ENCODE measurements around the gene ATP13A1. TPM values are rescaled to one million over a fixed set of nuclear protein-coding genes. Genes with fewer than 3 reads are reported as not detected.

Gene ATP13A1
- total RNA-seq, 1 experiment from 2014 or later = 73.7 TPM

GRCh38 chr19:19654441-19654840 lies 9.0 kb downstream of the ATP13A1 start (continued):
- TF ChIP-seq TCF7L2 (IDR thresholded peaks at IDR 0.05; ENCODE audit: borderline replicate concordance, extremely low read depth, insufficient read depth, insufficient read length) = no peak
- TF ChIP-seq JUND (IDR thresholded peaks at IDR 0.05) = no peak
- TF ChIP-seq SP1 (IDR thresholded peaks at IDR 0.05; ENCODE audit: low read depth) = no peak
- no peak for TF ChIP-seq FOSL1 (IDR thresholded peaks at IDR 0.05; ENCODE audit: low read depth)
- no peak for TF ChIP-seq ATF3 (IDR thresholded peaks at IDR 0.05)
- TF ChIP-seq RAD21 (IDR thresholded peaks at IDR 0.05; ENCODE audit: low read depth) = no peak

- Histone ChIP-seq H3K4me1 (ENCODE audit: control insufficient read depth in 1 of 2, insufficient read depth in 2 of 2, low read length in 2 of 2) (no peaks in the 10 kb centered on the region), H3K27ac (ENCODE audit: low read depth, low read length) (no peak overlapping the region), H3K79me2 (ENCODE audit: insufficient read depth, low read length) (peaks cover 5% of the 10 kb centered on the region), H3K36me3 (ENCODE audit: control insufficient read depth in 1 of 2, insufficient read depth in 2 of 2, low read length in 2 of 2) (peaks cover 50 to 51% of the 10 kb centered on the region in 2 experiments), H3K9ac (ENCODE audit: low read length) (no peak overlapping the region), H3K4me2 (ENCODE audit: low read length) (no peak overlapping the region), H3K27me3 (ENCODE audit: insufficient read depth, low read length) (no peaks in the 10 kb centered on the region), H3K4me3 (replicated peaks in 1 of 2; ENCODE audit: low read depth in 1 of 2, low read length in 2 of 2) (no peak overlapping the region), H3K9me2 (ENCODE audit: insufficient read depth) (no peaks in the 10 kb centered on the region), H3K9me3 (ENCODE audit: control insufficient read depth in 1 of 2, insufficient read depth in 1 of 2, low read depth in 1 of 2, low read length in 2 of 2) (no peaks in the 10 kb centered on the region), H4K20me1 (ENCODE audit: insufficient read depth) (no peaks in the 10 kb centered on the region), H2AFZ (ENCODE audit: low read depth, low read length, poor library complexity, severe bottlenecking) (no peak overlapping the region)
- CTCF ChIA-PET = no interaction called here
- DNase-seq (ENCODE audit: low read depth, low spot score) = no peak
- POLR2A ChIA-PET = interaction anchor here (1.4 kb wide), 1 partner anchor 8 kb away, joined by 3 read pairs; no protein-coding TSS in a partner anchor
- intact Hi-C loops (cut with micrococcal nuclease) = no loop called here
- RAD21 ChIA-PET (ENCODE audit: low non-redundant PET in 1 of 2, low total read pairs in 2 of 2, uncharacterized antibody in 2 of 2, unreplicated experiment in 2 of 2) = no interaction called here
- no TSS peak for BruUV-seq (replicated peaks)
- TF ChIP-seq EGR1 (IDR thresholded peaks at IDR 0.05; ENCODE audit: low read depth) (no peak), ZNF274 (IDR thresholded peaks at IDR 0.05; ENCODE audit: low read depth, low read length) (no peak), CEBPB (IDR thresholded peaks at IDR 0.05; ENCODE audit: low read depth) (no peak), POLR2A (IDR thresholded peaks at IDR 0.05; ENCODE audit: borderline replicate concordance, extremely low read depth, insufficient read depth, insufficient read length) (no peak), TCF7L2 (IDR thresholded peaks at IDR 0.05; ENCODE audit: borderline replicate concordance, extremely low read depth, insufficient read depth, insufficient read length) (no peak), JUND (IDR thresholded peaks at IDR 0.05) (no peak), EZH2 (IDR thresholded peaks at IDR 0.05) (no peak), SRF (IDR thresholded peaks at IDR 0.05; ENCODE audit: low read depth) (no peak), YY1 (IDR thresholded peaks at IDR 0.05; ENCODE audit: extremely low read depth, insufficient replicate concordance, low read depth, low read length) (no peak), SP1 (IDR thresholded peaks at IDR 0.05; ENCODE audit: low read depth) (no peak), ZBTB33 (IDR thresholded peaks at IDR 0.05; ENCODE audit: extremely low read depth, insufficient replicate concordance, low read length) (no peak), CBX3 (IDR thresholded peaks at IDR 0.05; ENCODE audit: low read depth) (no peak), ATF3 (IDR thresholded peaks at IDR 0.05) (no peak), ELF1 (IDR thresholded peaks at IDR 0.05; ENCODE audit: borderline replicate concordance, low read depth) (no peak), FOSL1 (IDR thresholded peaks at IDR 0.05; ENCODE audit: low read depth) (no peak), EZH2phosphoT487 (IDR thresholded peaks at IDR 0.05; ENCODE audit: borderline replicate concordance) (no peak)
- no peak for ATAC-seq
Measured at GRCh38 chr19:19653597-19654147, 9.8 kb downstream of the ATP13A1 start.

All from HCT116 (cell line).